Measurements from ENCODE around the gene METTL1. TPM values are rescaled to one million over a fixed set of nuclear protein-coding genes. Genes with fewer than 3 reads are reported as not detected.

The METTL1 gene
- total and polyA plus RNA-seq, 9 of the 15 experiments (the other 6 are each of a cell fraction or from before 2014, with no cell fraction given): 12.6 to 65.9 (median 39.2) TPM

GRCh38 chr12:57771873-57772428 lies at the start of gene METTL1 (continued):
- peak; percentile 39; the same call in 1 of the 2 replicates for TF ChIP-seq ZNF589 (CRISPR knock-in tag; IDR thresholded peaks at IDR 0.05; ENCODE audit: low read depth)
- TF ChIP-seq ZNF75A (CRISPR knock-in tag; IDR thresholded peaks at IDR 0.05): no peak
- no peak for TF ChIP-seq ZNF830 (CRISPR knock-in tag; IDR thresholded peaks at IDR 0.05)
- TF ChIP-seq HDGF (IDR thresholded peaks at IDR 0.05): no peak
- TF ChIP-seq TRIM25 (IDR thresholded peaks at IDR 0.05; ENCODE audit: borderline replicate concordance): no peak
- peak; percentile 100 for TF ChIP-seq NKRF (IDR thresholded peaks at IDR 0.05; ENCODE audit: borderline replicate concordance)
- TF ChIP-seq NFE2 (IDR thresholded peaks at IDR 0.05; ENCODE audit: low read depth): peak; percentile 17; the same call in 1 of the 2 replicates
- TF ChIP-seq FUS (optimal IDR thresholded peaks at IDR 0.05; ENCODE audit: low read depth, low read length): no peak
- TF ChIP-seq KDM4B (IDR thresholded peaks at IDR 0.05; ENCODE audit: borderline replicate concordance in 2 of 2, low read depth in 1 of 2): peak in 1 of 2 experiments; percentile 73; a peak in 1 of 4 replicates
- TF ChIP-seq PTRF (tag; IDR thresholded peaks at IDR 0.05): no peak
- no peak for TF ChIP-seq PTBP1 (IDR thresholded peaks at IDR 0.05; ENCODE audit: low read depth, low read length)
- TF ChIP-seq MBD2 (IDR thresholded peaks at IDR 0.05; ENCODE audit: borderline replicate concordance, low read depth): peak; percentile 83
- no peak for TF ChIP-seq IRF1 (CRISPR knock-in tag; IDR thresholded peaks at IDR 0.05; ENCODE audit: borderline replicate concordance)
- TF ChIP-seq EGR1 (conservative IDR thresholded peaks at IDR 0.05): peak; percentile 84
- TF ChIP-seq ZNF766 (CRISPR knock-in tag; conservative IDR thresholded peaks at IDR 0.05): no peak
- no peak for TF ChIP-seq ZNF512 (tag; IDR thresholded peaks at IDR 0.05)
- TF ChIP-seq AFF1 (IDR thresholded peaks at IDR 0.05; ENCODE audit: low read depth in 1 of 2, partially characterized antibody in 2 of 2): peak; percentile 2 to 76
- no peak for TF ChIP-seq BCOR (IDR thresholded peaks at IDR 0.05)
- peak; percentile 38 for TF ChIP-seq GABPA (tag; conservative IDR thresholded peaks at IDR 0.05; ENCODE audit: low read depth)

All from K562 (cell line).